Measurements from ENCODE around the gene MBLAC2. TPM values are rescaled to one million over a fixed set of nuclear protein-coding genes. Genes with fewer than 3 reads are reported as not detected.

MBLAC2 gene
- total RNA-seq, 1 experiment from 2014 or later = 4.9 TPM

- Mint-ChIP-seq H3K36me3 (ENCODE audit: insufficient read depth, unreplicated experiment) (no peaks in the 10 kb centered on the region), H3K27ac (ENCODE audit: unreplicated experiment) (no peak overlapping the region), H3K4me3 (ENCODE audit: unreplicated experiment) (no peak overlapping the region), H3K27me3 (ENCODE audit: insufficient read depth, unreplicated experiment) (no peaks in the 10 kb centered on the region), H3K9me3 (ENCODE audit: unreplicated experiment) (no peaks in the 10 kb centered on the region), H3K4me1 (ENCODE audit: low read depth, unreplicated experiment) (no peaks in the 10 kb centered on the region)
- intact Hi-C loops (cut with micrococcal nuclease; ENCODE audit: unreplicated experiment) = no loop called here
- ChIA-PET POLR2A (no interaction called here), CTCF (no interaction called here)
- Histone ChIP-seq H3K27me3 (replicated peaks; ENCODE audit: control insufficient read depth, insufficient read depth, low read length) (no peaks in the 10 kb centered on the region), H3K4me3 (ENCODE audit: low read depth, low read length) (no peak overlapping the region), H3K36me3 (ENCODE audit: control insufficient read depth, insufficient read depth, low read length) (no peaks in the 10 kb centered on the region), H3K9me3 (no peaks in the 10 kb centered on the region), H3K4me1 (no peaks in the 10 kb centered on the region)
- DNase-seq = no peak
- no peak for TF ChIP-seq CTCF (IDR thresholded peaks at IDR 0.05; ENCODE audit: insufficient read depth in 1 of 2, low read depth in 1 of 2, low read length in 1 of 2, severe bottlenecking in 1 of 2, unreplicated experiment in 1 of 2)
- no TSS peak for BruUV-seq (replicated peaks)
These were observed 20.6 kb upstream of the MBLAC2 start for GRCh38 chr5:90495146-90495545.

DNA sequence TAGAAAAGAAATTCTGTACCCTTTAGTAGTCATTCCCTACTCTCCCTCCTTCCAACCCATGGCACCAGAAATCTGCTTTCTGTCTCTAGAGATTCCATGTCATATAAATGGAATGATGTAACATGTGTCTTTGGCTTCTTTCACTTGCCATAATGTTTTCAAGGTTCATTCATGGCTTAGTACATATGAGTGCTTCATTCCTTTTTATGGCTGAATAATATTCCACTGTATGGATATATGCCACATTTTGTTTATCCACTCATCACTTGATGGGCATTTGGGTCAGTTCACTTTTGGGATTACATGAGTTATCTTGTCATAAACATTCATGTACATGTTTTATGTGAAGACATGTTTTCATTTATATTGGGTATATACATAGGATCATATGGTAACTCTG, 19.5 kb upstream of the MBLAC2 start:
- intact Hi-C loops (cut with micrococcal nuclease; ENCODE audit: unreplicated experiment) = no loop called here
- H3K9me3 Mint-ChIP-seq (ENCODE audit: unreplicated experiment) = no peaks in the 10 kb centered on the region
- no peaks in the 10 kb centered on the region for H3K4me1 Mint-ChIP-seq (ENCODE audit: low read depth, unreplicated experiment)
- no peaks in the 10 kb centered on the region for H3K9me3 ChIP-seq
- no peaks in the 10 kb centered on the region for H3K27me3 Mint-ChIP-seq (ENCODE audit: insufficient read depth, unreplicated experiment)
- no peak overlapping the region for H3K27ac Mint-ChIP-seq (ENCODE audit: unreplicated experiment)
- H3K4me3 ChIP-seq (ENCODE audit: low read depth, low read length) = no peak overlapping the region
- ChIA-PET POLR2A (no interaction called here), CTCF (no interaction called here)
- no peaks in the 10 kb centered on the region for H3K36me3 Mint-ChIP-seq (ENCODE audit: insufficient read depth, unreplicated experiment)
- no peak for DNase-seq
- no peak for TF ChIP-seq CTCF (IDR thresholded peaks at IDR 0.05; ENCODE audit: insufficient read depth in 1 of 2, low read depth in 1 of 2, low read length in 1 of 2, severe bottlenecking in 1 of 2, unreplicated experiment in 1 of 2)
- no TSS peak for BruUV-seq (replicated peaks)
- no peaks in the 10 kb centered on the region for H3K36me3 ChIP-seq (ENCODE audit: control insufficient read depth, insufficient read depth, low read length)
- H3K4me1 ChIP-seq = no peaks in the 10 kb centered on the region
- H3K4me3 Mint-ChIP-seq (ENCODE audit: unreplicated experiment) = no peak overlapping the region
- H3K27me3 ChIP-seq (replicated peaks; ENCODE audit: control insufficient read depth, insufficient read depth, low read length) = no peaks in the 10 kb centered on the region

DNA sequence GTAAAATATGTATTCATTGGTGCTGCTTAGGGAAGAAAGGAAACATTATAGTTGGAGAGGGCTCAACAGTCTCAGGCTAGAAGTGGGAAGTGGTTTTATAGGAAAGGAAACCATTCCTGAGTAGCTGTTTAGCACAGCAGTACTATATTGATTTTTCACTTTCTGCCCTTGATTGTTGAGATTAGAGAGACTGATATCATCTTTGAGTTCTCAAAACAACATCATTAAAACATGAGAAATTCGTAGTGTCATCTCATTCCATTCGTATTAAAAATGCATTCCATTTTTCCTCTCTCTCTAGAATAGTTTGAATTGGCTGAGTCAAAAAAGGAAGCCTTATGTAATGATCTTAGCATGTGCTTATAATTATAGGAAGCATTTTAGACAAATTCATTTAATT, 14.2 kb upstream of the MBLAC2 start:
- DNase-seq = no peak
- no peak for TF ChIP-seq CTCF (IDR thresholded peaks at IDR 0.05; ENCODE audit: insufficient read depth in 1 of 2, low read depth in 1 of 2, low read length in 1 of 2, severe bottlenecking in 1 of 2, unreplicated experiment in 1 of 2)
- Mint-ChIP-seq H3K9me3 (ENCODE audit: unreplicated experiment) (no peaks in the 10 kb centered on the region), H3K27ac (ENCODE audit: unreplicated experiment) (no peak overlapping the region), H3K36me3 (ENCODE audit: insufficient read depth, unreplicated experiment) (no peaks in the 10 kb centered on the region), H3K27me3 (ENCODE audit: insufficient read depth, unreplicated experiment) (no peaks in the 10 kb centered on the region), H3K4me3 (ENCODE audit: unreplicated experiment) (no peak overlapping the region), H3K4me1 (ENCODE audit: low read depth, unreplicated experiment) (peaks cover 6% of the 10 kb centered on the region)
- POLR2A ChIA-PET = no interaction called here
- Histone ChIP-seq H3K36me3 (ENCODE audit: control insufficient read depth, insufficient read depth, low read length) (no peaks in the 10 kb centered on the region), H3K9me3 (no peaks in the 10 kb centered on the region), H3K27me3 (replicated peaks; ENCODE audit: control insufficient read depth, insufficient read depth, low read length) (no peaks in the 10 kb centered on the region), H3K4me1 (0 out of 2 replicates have a peak, but pooled peaks cover 6% of the 10 kb centered on the region), H3K4me3 (ENCODE audit: low read depth, low read length) (no peak overlapping the region)
- no TSS peak for BruUV-seq (replicated peaks)
- CTCF ChIA-PET = no interaction called here
- intact Hi-C loops (cut with micrococcal nuclease; ENCODE audit: unreplicated experiment) = no loop called here

Data from Caco-2 (cell line).